SU-DHL-6 (cell line): ENCODE measurements around the gene SNX3.

Experiments used
- H2AFZ ChIP-seq: fragments of 200-600 bp; sonication (generic); 2 replicates; pipeline ENCODE4 v1.6.1; 2014; ENCODE audit warnings: low read depth, mild to moderate bottlenecking, moderate library complexity, mixed read lengths, antibody characterized with exemption, low read length; ENCODE audit not compliant: severe bottlenecking
- H3F3A ChIP-seq: fragments of 200-600 bp; shearing (Covaris generic); 2 replicates; pipeline ENCODE4 v1.6.0; 2016; ENCODE audit warnings: antibody characterized with exemption, mild to moderate bottlenecking; ENCODE audit not compliant: insufficient read depth
- H3K27ac ChIP-seq: fragments of 200-600 bp; sonication (generic); 2 replicates; pipeline ENCODE4 v1.5.1; 2016; ENCODE audit warnings: low read depth, mild to moderate bottlenecking, low read length, moderate library complexity, mixed read lengths
- H3K27me3 ChIP-seq: fragments of 200-600 bp; sonication (generic), shearing (Covaris generic); 2 replicates; pipeline ENCODE4 v1.6.0; 2014; ENCODE audit warnings: mild to moderate bottlenecking, low read length
- H3K36me3 ChIP-seq: fragments of 200-600 bp; sonication (generic); 2 replicates; pipeline ENCODE4 v1.6.1; 2014; ENCODE audit warnings: mild to moderate bottlenecking, low read length, mixed read lengths
- H3K4me2 ChIP-seq: fragments of 300-600, 200-600 bp; shearing (Covaris generic), sonication (generic); 2 replicates; pipeline ENCODE4 v1.6.0; 2014; ENCODE audit warnings: low read length, low read depth, mild to moderate bottlenecking; ENCODE audit not compliant: poor library complexity, severe bottlenecking
- H3K4me3 ChIP-seq: fragments of 200-600 bp; sonication (generic); 2 replicates; pipeline ENCODE4 v1.5.1; 2014; ENCODE audit warnings: antibody characterized with exemption, low read length, mild to moderate bottlenecking, mixed read lengths; ENCODE audit not compliant: insufficient read depth, poor library complexity, severe bottlenecking
- H3K79me2 ChIP-seq: fragments of 200-600 bp; sonication (generic); 2 replicates; pipeline ENCODE4 v1.6.1; 2014; ENCODE audit warnings: mild to moderate bottlenecking, low read length, moderate library complexity; ENCODE audit not compliant: insufficient read depth
- H3K9ac ChIP-seq: fragments of 200-600 bp; sonication (generic); 2 replicates; pipeline ENCODE4 v1.7.0; 2014; ENCODE audit warnings: mild to moderate bottlenecking, low read length
- H3K9me2 ChIP-seq: fragments of 200-600 bp; sonication (generic); replicated peaks from 2 replicates; pipeline ENCODE4 v1.6.1; 2014; ENCODE audit warnings: low read length; ENCODE audit not compliant: insufficient read depth
- H3K9me3 ChIP-seq: fragments of 200-600 bp; sonication (generic); 2 replicates; pipeline ENCODE4 v1.6.1; 2014; ENCODE audit warnings: low read length, mixed read lengths; ENCODE audit not compliant: insufficient read depth
- H4K20me1 ChIP-seq: fragments of 200-600 bp; sonication (generic); 2 replicates; pipeline ENCODE4 v1.6.1; 2014; ENCODE audit warnings: low read depth, mild to moderate bottlenecking, antibody characterized with exemption, low read length, moderate library complexity, mixed read lengths
- EZH2phosphoT487 ChIP-seq: fragments of 200-600 bp; sonication (generic), shearing (Covaris generic); conservative IDR thresholded peaks from 2 replicates; pipeline ENCODE4 v1.6.1; 2018; ENCODE audit warnings: mild to moderate bottlenecking, antibody characterized with exemption, low read length, moderate library complexity, mixed read lengths
- TF ChIP-seq, protein P1 (sequence below): fragments of 200-600 bp; sonication (generic); IDR thresholded peaks from one replicate; pipeline ENCODE4 v1.5.1; 2017; ENCODE audit warnings: antibody characterized with exemption, mild to moderate bottlenecking, low read length, moderate library complexity; ENCODE audit not compliant: insufficient read depth, poor library complexity, severe bottlenecking

SNX3 gene

DNA sequence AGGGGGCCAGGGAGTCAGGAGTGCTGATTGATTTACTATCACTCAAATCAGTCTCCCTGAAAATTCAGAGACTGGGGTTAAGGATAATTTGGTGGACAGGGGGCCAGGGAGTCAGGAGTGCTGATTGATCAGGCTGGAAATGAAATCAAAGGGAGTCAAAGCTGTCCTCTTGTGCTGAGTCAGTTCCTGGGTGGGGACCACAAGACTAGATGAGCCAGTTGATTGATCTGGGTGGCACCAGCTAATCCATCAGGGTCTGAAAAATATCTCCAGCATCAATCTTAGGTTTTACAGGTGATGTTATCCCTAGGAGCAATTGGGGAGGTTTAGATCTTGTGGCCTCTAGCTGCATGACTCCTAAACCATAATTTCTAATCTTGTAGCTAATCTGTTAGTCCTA, 27.9 kb upstream of the SNX3 start:
- no peaks in the 10 kb centered on the region for H3K9me3 ChIP-seq
- peaks cover 3% of the 10 kb centered on the region; the same call in 1 of the 2 replicates for H3F3A ChIP-seq
- no peaks in the 10 kb centered on the region for H3K79me2 ChIP-seq
- H3K4me3 ChIP-seq, result no peak overlapping the region
- no peak overlapping the region for H2AFZ ChIP-seq
- H3K4me2 ChIP-seq, result no peak overlapping the region
- H3K27ac ChIP-seq, result no peak overlapping the region
- no peaks in the 10 kb centered on the region for H4K20me1 ChIP-seq
- H3K27me3 ChIP-seq, result no peaks in the 10 kb centered on the region
- no peak overlapping the region for H3K9ac ChIP-seq
- no peak for TF ChIP-seq EZH2phosphoT487
- TF ChIP-seq, protein P1, sequence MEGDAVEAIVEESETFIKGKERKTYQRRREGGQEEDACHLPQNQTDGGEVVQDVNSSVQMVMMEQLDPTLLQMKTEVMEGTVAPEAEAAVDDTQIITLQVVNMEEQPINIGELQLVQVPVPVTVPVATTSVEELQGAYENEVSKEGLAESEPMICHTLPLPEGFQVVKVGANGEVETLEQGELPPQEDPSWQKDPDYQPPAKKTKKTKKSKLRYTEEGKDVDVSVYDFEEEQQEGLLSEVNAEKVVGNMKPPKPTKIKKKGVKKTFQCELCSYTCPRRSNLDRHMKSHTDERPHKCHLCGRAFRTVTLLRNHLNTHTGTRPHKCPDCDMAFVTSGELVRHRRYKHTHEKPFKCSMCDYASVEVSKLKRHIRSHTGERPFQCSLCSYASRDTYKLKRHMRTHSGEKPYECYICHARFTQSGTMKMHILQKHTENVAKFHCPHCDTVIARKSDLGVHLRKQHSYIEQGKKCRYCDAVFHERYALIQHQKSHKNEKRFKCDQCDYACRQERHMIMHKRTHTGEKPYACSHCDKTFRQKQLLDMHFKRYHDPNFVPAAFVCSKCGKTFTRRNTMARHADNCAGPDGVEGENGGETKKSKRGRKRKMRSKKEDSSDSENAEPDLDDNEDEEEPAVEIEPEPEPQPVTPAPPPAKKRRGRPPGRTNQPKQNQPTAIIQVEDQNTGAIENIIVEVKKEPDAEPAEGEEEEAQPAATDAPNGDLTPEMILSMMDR, result no peak
- H3K36me3 ChIP-seq, result no peaks in the 10 kb centered on the region
- H3K9me2 ChIP-seq, result no peaks in the 10 kb centered on the region

DNA sequence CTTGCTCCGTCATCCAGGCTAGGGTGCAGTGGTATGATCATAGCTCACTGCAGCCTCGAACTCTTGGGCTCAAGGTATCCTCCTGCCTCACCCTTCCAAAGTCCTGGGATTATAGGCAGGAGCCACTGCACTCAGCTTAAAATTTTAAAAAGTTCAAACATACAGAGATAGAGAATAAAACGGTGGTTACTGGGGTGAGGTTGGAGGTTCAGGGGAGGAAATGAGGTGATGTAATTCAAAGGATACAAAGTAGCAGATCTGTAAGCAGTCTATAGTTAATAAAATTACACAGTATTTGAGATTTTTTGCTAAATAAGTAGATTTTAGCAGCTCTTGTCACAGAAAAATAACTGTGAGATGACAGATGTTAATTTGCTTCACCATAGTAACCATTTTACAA, 26.5 kb upstream of the SNX3 start:
- Histone ChIP-seq H3K9me3 (no peaks in the 10 kb centered on the region), H3K27ac (no peak overlapping the region), H4K20me1 (no peaks in the 10 kb centered on the region), H3K79me2 (no peaks in the 10 kb centered on the region), H2AFZ (no peak overlapping the region), H3F3A (peaks cover 3% of the 10 kb centered on the region; the same call in 1 of the 2 replicates), H3K9ac (no peak overlapping the region), H3K4me2 (no peak overlapping the region), H3K36me3 (no peaks in the 10 kb centered on the region), H3K9me2 (no peaks in the 10 kb centered on the region), H3K4me3 (no peak overlapping the region), H3K27me3 (no peaks in the 10 kb centered on the region)
- TF ChIP-seq, protein P1, result no peak
- TF ChIP-seq EZH2phosphoT487, result no peak

DNA sequence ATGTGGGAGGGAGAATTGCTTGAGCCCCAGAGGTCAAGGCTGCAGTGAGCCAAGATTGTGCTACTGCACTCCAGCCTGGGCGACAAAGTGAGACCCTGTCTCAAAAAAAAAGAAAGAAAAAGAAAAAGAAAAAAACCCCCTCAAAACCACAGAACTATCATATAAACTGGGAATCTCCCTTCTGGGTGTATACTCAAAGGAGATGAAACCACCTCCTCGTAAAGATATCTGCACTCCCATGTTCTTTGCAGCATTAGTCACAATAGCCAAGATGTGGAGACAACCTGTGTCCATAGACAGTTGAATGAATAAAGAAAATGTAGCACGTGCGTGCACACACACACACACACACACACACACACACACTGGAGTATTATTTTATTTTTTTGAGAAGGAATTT, 25.5 kb upstream of the SNX3 start:
- Histone ChIP-seq H3K4me2 (no peak overlapping the region), H3K36me3 (no peaks in the 10 kb centered on the region), H3K9ac (no peak overlapping the region), H3F3A (no peaks in the 10 kb centered on the region), H2AFZ (no peak overlapping the region), H3K27ac (no peak overlapping the region), H3K27me3 (no peaks in the 10 kb centered on the region), H3K4me3 (no peak overlapping the region), H3K9me3 (no peaks in the 10 kb centered on the region), H3K9me2 (no peaks in the 10 kb centered on the region), H3K79me2 (no peaks in the 10 kb centered on the region), H4K20me1 (no peaks in the 10 kb centered on the region)
- TF ChIP-seq, protein P1, result no peak
- TF ChIP-seq EZH2phosphoT487, result no peak

DNA sequence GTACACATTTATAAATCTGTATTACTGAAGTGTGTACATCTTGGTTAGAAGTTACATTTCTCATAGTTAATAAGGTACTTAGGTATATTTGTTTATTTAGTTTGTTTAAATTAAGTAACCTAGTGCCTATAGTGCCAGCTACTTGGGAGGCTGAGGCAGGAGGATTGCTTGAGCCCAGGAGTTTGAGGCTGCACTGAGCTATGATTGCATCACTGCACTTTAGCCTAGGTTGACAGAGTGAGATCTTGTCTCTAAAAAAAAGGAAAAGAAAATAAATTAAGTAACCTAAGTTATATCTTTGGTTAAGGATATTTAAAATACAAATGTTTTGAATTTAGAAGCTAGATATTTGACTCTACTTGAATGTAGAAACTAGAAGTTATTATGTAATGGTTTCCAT, 24.5 kb upstream of the SNX3 start:
- no peak for TF ChIP-seq EZH2phosphoT487
- TF ChIP-seq, protein P1, result no peak
- Histone ChIP-seq H3K9ac (no peak overlapping the region), H3K9me2 (no peaks in the 10 kb centered on the region), H3K36me3 (no peaks in the 10 kb centered on the region), H4K20me1 (no peaks in the 10 kb centered on the region), H3K27me3 (no peaks in the 10 kb centered on the region), H3K4me3 (no peak overlapping the region), H3K27ac (no peak overlapping the region), H3K4me2 (no peak overlapping the region), H3K79me2 (no peaks in the 10 kb centered on the region), H3F3A (no peaks in the 10 kb centered on the region), H3K9me3 (no peaks in the 10 kb centered on the region), H2AFZ (no peak overlapping the region)
